ENCODE results near the gene METTL13.
"Not testable (repeated sequence)": the region's sequence is repeated elsewhere in the genome, so short reads cannot be mapped to it uniquely, and the experiment has no call there.

Gene METTL13

GRCh38 chr1:171772312-171772711, 9.1 kb upstream of the METTL13 start:
- no peak for DNase-seq

GRCh38 chr1:171780583-171781175, 781 bp upstream of the METTL13 start:
- no peak for DNase-seq

GRCh38 chr1:171783816-171784530, 2.5 kb downstream of the METTL13 start:
- no peak for DNase-seq

GRCh38 chr1:171784784-171785183, 3.3 kb downstream of the METTL13 start:
- DNase-seq, result no peak

GRCh38 chr1:171785766-171786165, 4.3 kb downstream of the METTL13 start:
- no peak for DNase-seq

- no peak for DNase-seq
These were observed 5.1 kb downstream of the METTL13 start for GRCh38 chr1:171786534-171786933.

GRCh38 chr1:171787686-171788480, 6.4 kb downstream of the METTL13 start:
- no peak for DNase-seq

- DNase-seq, result no peak
These were observed 7.2 kb downstream of the METTL13 start for GRCh38 chr1:171788696-171789095.

- DNase-seq, result no peak
These were observed 8.9 kb downstream of the METTL13 start for GRCh38 chr1:171790318-171790717.

- no peak for DNase-seq
These were observed 11.4 kb downstream of the METTL13 start for GRCh38 chr1:171792656-171793369.

- DNase-seq, result no peak
These were observed 12.2 kb downstream of the METTL13 start for GRCh38 chr1:171793636-171794035.

- peak; percentile 66 for DNase-seq
These were observed 12.6 kb downstream of the METTL13 start for GRCh38 chr1:171794085-171794484.

GRCh38 chr1:171796592-171796991, 15.1 kb downstream of the METTL13 start:
- DNase-seq, result no peak

- DNase-seq, result no peak
These were observed 16.9 kb downstream of the METTL13 start for GRCh38 chr1:171798311-171798710.

GRCh38 chr1:171798765-171799164, 17.3 kb downstream of the METTL13 start:
- no peak for DNase-seq

GRCh38 chr1:171799166-171799565, 17.7 kb downstream of the METTL13 start:
- no peak for DNase-seq

- not testable (repeated sequence) for DNase-seq
These were observed 18.2 kb downstream of the METTL13 start for GRCh38 chr1:171799698-171800097.

- DNase-seq, result no peak
These were observed 18.9 kb downstream of the METTL13 start for GRCh38 chr1:171800342-171800741.

GRCh38 chr1:171800851-171801250, 19.4 kb downstream of the METTL13 start:
- no peak for DNase-seq

- DNase-seq, result peak; percentile 60
These were observed 20.0 kb downstream of the METTL13 start for GRCh38 chr1:171801487-171801891.

- no peak for DNase-seq
These were observed 20.7 kb downstream of the METTL13 start for GRCh38 chr1:171802207-171802606.

GRCh38 chr1:171803045-171803444, 21.6 kb downstream of the METTL13 start:
- DNase-seq, result no peak

GRCh38 chr1:171803461-171804022, 22.1 kb downstream of the METTL13 start:
- no peak for DNase-seq
